Astrocyte (in vitro differentiated cells and primary cell): ENCODE measurements around the gene TFE3. TPM values are rescaled to one million over a fixed set of nuclear protein-coding genes. Genes with fewer than 3 reads are reported as not detected.
A peak's percentile ranks its signal among the peaks of the same experiment; 100 is the strongest.

ENCODE experiments used
- DNase-seq: peaks from one replicate; pipeline ENCODE4 v3.0.0-alpha.2; 2010; ENCODE audit warnings: low read depth
- FAIRE-seq: peaks from 2 replicates; lab custom pipeline; 2011; peaks lifted over from hg19 to GRCh38; lab: Jason Lieb, UNC
- H2AFZ ChIP-seq: 2 replicates; pipeline ENCODE4 v1.6.0; 2012; ENCODE audit warnings: low read depth, low read length, inconsistent platforms
- H3K27ac ChIP-seq: 2 replicates; pipeline ENCODE4 v1.5.1; 2011; ENCODE audit warnings: low read depth, low read length, inconsistent platforms
- H3K27me3 ChIP-seq: 2 replicates; pipeline ENCODE4 v1.6.0; 2011; ENCODE audit warnings: low read length, inconsistent platforms; ENCODE audit not compliant: insufficient read depth
- H3K36me3 ChIP-seq: 2 replicates; pipeline ENCODE4 v1.5.1; 2011; ENCODE audit warnings: low read length, inconsistent platforms; ENCODE audit not compliant: insufficient read depth
- H3K4me1 ChIP-seq: 2 replicates; pipeline ENCODE4 v1.5.1; 2011; ENCODE audit warnings: low read length, inconsistent platforms; ENCODE audit not compliant: insufficient read depth
- H3K4me2 ChIP-seq: 2 replicates; pipeline ENCODE4 v1.6.0; 2012; ENCODE audit warnings: low read length, inconsistent platforms
- H3K4me3 ChIP-seq: 2 replicates; pipeline ENCODE4 v1.5.1; 2011; ENCODE audit warnings: low read depth, mild to moderate bottlenecking, low read length, inconsistent platforms; ENCODE audit not compliant: insufficient read depth
- H3K79me2 ChIP-seq: 2 replicates; pipeline ENCODE4 v1.6.0; 2012; ENCODE audit warnings: mild to moderate bottlenecking, low read length, inconsistent platforms; ENCODE audit not compliant: insufficient read depth
- H3K9ac ChIP-seq: 2 replicates; pipeline ENCODE4 v1.6.0; 2012; ENCODE audit warnings: mild to moderate bottlenecking, low read length, inconsistent platforms
- H3K9me3 ChIP-seq: 2 replicates; pipeline ENCODE4 v1.5.1; 2012; ENCODE audit warnings: low read depth, mild to moderate bottlenecking, low read length, inconsistent platforms; ENCODE audit not compliant: insufficient read depth
- H4K20me1 ChIP-seq: 2 replicates; pipeline ENCODE4 v1.6.0; 2012; ENCODE audit warnings: low read length, inconsistent platforms; ENCODE audit not compliant: insufficient read depth
- H3K27ac Mint-ChIP-seq: one replicate; pipeline ENCODE4 v1.8.0; 2021; ENCODE audit warnings: mild to moderate bottlenecking, mixed read lengths; ENCODE audit not compliant: unreplicated experiment
- H3K27me3 Mint-ChIP-seq: one replicate; pipeline ENCODE4 v1.8.0; 2021; ENCODE audit warnings: low read depth, mixed read lengths; ENCODE audit not compliant: unreplicated experiment
- H3K36me3 Mint-ChIP-seq: one replicate; pipeline ENCODE4 v1.8.0; 2021; ENCODE audit warnings: low read depth, mixed read lengths; ENCODE audit not compliant: unreplicated experiment
- H3K4me1 Mint-ChIP-seq: one replicate; pipeline ENCODE4 v1.8.0; 2021; ENCODE audit warnings: low read depth, mixed read lengths; ENCODE audit not compliant: unreplicated experiment
- H3K4me3 Mint-ChIP-seq: one replicate; pipeline ENCODE4 v1.8.0; 2021; ENCODE audit warnings: mild to moderate bottlenecking, moderate library complexity, mixed read lengths; ENCODE audit not compliant: unreplicated experiment
- H3K9me3 Mint-ChIP-seq: one replicate; pipeline ENCODE4 v1.8.0; 2021; ENCODE audit warnings: mild to moderate bottlenecking, mixed read lengths; ENCODE audit not compliant: unreplicated experiment
- EZH2 ChIP-seq: IDR thresholded peaks from 2 replicates; pipeline ENCODE4 v1.6.1; 2012; ENCODE audit warnings: mild to moderate bottlenecking, low read length, inconsistent platforms; ENCODE audit not compliant: insufficient read depth
- total RNA-seq: library from RNA; stranded (reverse); gene quantifications from 2 replicates; pipeline ENCODE4 v1.2.1, GENCODE V29; 2021
- TF ChIP-seq, protein P1 (sequence below): IDR thresholded peaks from 2 replicates; pipeline ENCODE4 v1.5.1; 2011; ENCODE audit warnings: low read depth, mild to moderate bottlenecking, inconsistent platforms, low read length, moderate library complexity; ENCODE audit not compliant: insufficient read depth

TFE3 gene
- total RNA-seq, 1 donor from 2014 or later, result 53.4 TPM

GRCh38 chrX:49019599-49020249 lies 23.4 kb downstream of the TFE3 start:
- TF ChIP-seq, protein P1, sequence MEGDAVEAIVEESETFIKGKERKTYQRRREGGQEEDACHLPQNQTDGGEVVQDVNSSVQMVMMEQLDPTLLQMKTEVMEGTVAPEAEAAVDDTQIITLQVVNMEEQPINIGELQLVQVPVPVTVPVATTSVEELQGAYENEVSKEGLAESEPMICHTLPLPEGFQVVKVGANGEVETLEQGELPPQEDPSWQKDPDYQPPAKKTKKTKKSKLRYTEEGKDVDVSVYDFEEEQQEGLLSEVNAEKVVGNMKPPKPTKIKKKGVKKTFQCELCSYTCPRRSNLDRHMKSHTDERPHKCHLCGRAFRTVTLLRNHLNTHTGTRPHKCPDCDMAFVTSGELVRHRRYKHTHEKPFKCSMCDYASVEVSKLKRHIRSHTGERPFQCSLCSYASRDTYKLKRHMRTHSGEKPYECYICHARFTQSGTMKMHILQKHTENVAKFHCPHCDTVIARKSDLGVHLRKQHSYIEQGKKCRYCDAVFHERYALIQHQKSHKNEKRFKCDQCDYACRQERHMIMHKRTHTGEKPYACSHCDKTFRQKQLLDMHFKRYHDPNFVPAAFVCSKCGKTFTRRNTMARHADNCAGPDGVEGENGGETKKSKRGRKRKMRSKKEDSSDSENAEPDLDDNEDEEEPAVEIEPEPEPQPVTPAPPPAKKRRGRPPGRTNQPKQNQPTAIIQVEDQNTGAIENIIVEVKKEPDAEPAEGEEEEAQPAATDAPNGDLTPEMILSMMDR, result no peak
- no peak for TF ChIP-seq EZH2
- H3K79me2 ChIP-seq, result no peaks in the 10 kb centered on the region
- H3K36me3 ChIP-seq, result no peaks in the 10 kb centered on the region
- no peak overlapping the region for H2AFZ ChIP-seq
- H3K4me3 ChIP-seq, result no peak overlapping the region
- no peaks in the 10 kb centered on the region for H3K36me3 Mint-ChIP-seq
- DNase-seq (no peak), FAIRE-seq (peak; percentile 17)
- H3K4me2 ChIP-seq, result no peak overlapping the region
- H4K20me1 ChIP-seq, result no peaks in the 10 kb centered on the region
- no peaks in the 10 kb centered on the region for H3K4me1 ChIP-seq
- no peak overlapping the region for H3K4me3 Mint-ChIP-seq
- no peaks in the 10 kb centered on the region for H3K27me3 ChIP-seq
- H3K9ac ChIP-seq, result no peak overlapping the region
- no peaks in the 10 kb centered on the region for H3K4me1 Mint-ChIP-seq
- no peaks in the 10 kb centered on the region for H3K27me3 Mint-ChIP-seq
- no peak overlapping the region for H3K27ac Mint-ChIP-seq
- no peak overlapping the region for H3K27ac ChIP-seq
- no peaks in the 10 kb centered on the region for H3K9me3 ChIP-seq
- H3K9me3 Mint-ChIP-seq, result no peaks in the 10 kb centered on the region

DNA sequence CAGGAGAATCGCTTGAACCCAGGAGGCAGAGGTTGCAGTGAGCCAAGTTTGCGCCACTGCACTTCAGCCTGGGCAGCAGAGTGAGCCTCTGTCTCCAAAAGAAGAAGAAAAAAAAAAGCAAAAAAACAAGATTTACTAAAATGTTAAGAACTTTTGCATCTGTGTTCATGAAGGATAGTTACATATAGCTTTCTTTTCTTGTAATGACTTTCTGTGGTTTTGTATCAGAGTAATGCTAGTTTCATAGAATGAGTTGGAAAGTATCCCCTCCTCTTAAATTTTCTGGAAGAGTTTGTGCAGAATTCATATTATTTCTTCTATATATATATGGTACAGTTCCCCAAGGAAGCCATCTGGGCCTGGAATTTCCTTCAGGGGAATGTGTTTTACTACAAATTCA lies 24.1 kb downstream of the TFE3 start:
- FAIRE-seq, result no peak
- no peak overlapping the region for H2AFZ ChIP-seq

DNA sequence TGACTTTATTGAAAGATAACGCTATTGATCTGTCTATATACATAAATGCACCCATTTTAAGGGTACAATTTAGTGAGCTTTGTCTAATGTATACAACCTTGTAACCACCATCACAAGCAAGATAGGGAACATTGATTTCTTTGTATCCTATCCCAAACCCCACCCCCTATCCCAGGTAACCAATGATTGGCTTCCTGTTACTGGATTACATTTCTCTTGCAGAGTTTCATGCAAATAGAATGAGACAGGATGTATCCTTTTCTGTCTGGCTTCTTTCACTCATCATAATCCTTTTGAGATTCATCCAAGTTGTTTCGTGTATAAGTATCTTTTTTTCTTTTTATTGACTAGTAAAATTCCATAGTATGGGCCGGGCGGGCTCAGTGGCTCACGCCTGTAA lies 39.5 kb downstream of the TFE3 start:
- no peaks in the 10 kb centered on the region for H3K9me3 Mint-ChIP-seq
- H3K27ac ChIP-seq, result no peak overlapping the region
- H3K36me3 ChIP-seq, result no peaks in the 10 kb centered on the region
- no peaks in the 10 kb centered on the region for H4K20me1 ChIP-seq
- H3K27me3 ChIP-seq, result no peaks in the 10 kb centered on the region
- H3K9me3 ChIP-seq, result no peaks in the 10 kb centered on the region
- peaks cover 15% of the 10 kb centered on the region for H3K79me2 ChIP-seq
- no peak overlapping the region for H2AFZ ChIP-seq
- H3K27me3 Mint-ChIP-seq, result no peaks in the 10 kb centered on the region
- no peak for FAIRE-seq
- DNase-seq, result no peak
- H3K4me2 ChIP-seq, result no peak overlapping the region
- H3K27ac Mint-ChIP-seq, result no peak overlapping the region
- H3K9ac ChIP-seq, result no peak overlapping the region
- no peak overlapping the region for H3K4me3 Mint-ChIP-seq
- peaks cover 8% of the 10 kb centered on the region for H3K4me1 ChIP-seq
- no peak for TF ChIP-seq EZH2
- TF ChIP-seq, protein P1, result no peak
- no peak overlapping the region for H3K4me3 ChIP-seq
- H3K4me1 Mint-ChIP-seq, result peaks cover 3% of the 10 kb centered on the region
- no peaks in the 10 kb centered on the region for H3K36me3 Mint-ChIP-seq

More for the DNA sequence above, 24.1 kb downstream of the TFE3 start:
- Mint-ChIP-seq H3K9me3 (no peaks in the 10 kb centered on the region), H3K4me1 (no peaks in the 10 kb centered on the region), H3K27ac (no peak overlapping the region), H3K36me3 (no peaks in the 10 kb centered on the region), H3K4me3 (no peak overlapping the region), H3K27me3 (no peaks in the 10 kb centered on the region)
- Histone ChIP-seq H3K9ac (no peak overlapping the region), H4K20me1 (no peaks in the 10 kb centered on the region), H3K36me3 (no peaks in the 10 kb centered on the region), H3K9me3 (no peaks in the 10 kb centered on the region), H3K27me3 (no peaks in the 10 kb centered on the region), H3K4me2 (no peak overlapping the region), H3K4me3 (no peak overlapping the region), H3K27ac (no peak overlapping the region), H3K4me1 (no peaks in the 10 kb centered on the region), H3K79me2 (no peaks in the 10 kb centered on the region)
- no peak for DNase-seq
- TF ChIP-seq EZH2, result no peak
- TF ChIP-seq, protein P1, result no peak
